Upper lobe of right lung (tissue), 1 donor: Measurements from ENCODE around the gene TGFBR1. TPM values are rescaled to one million over a fixed set of nuclear protein-coding genes. Genes with fewer than 3 reads are reported as not detected.

Experiments used
- ATAC-seq: fragments of 200-7000 bp; cut with Tn5 transposase; one replicate; pipeline ENCODE4 v1.9.1; 2020; ENCODE audit warnings: mild to moderate bottlenecking, moderate library complexity
- DNase-seq: peaks from one replicate; pipeline ENCODE4 v3.0.0-alpha.2; 2020
- H3K27ac ChIP-seq: fragments of 200-600 bp; one replicate; pipeline ENCODE4 v1.8.0; 2022
- H3K27me3 ChIP-seq: fragments of 200-600 bp; one replicate; pipeline ENCODE4 v1.8.0; 2022; ENCODE audit warnings: mild to moderate bottlenecking
- H3K36me3 ChIP-seq: fragments of 200-600 bp; one replicate; pipeline ENCODE4 v1.8.0; 2022
- H3K4me1 ChIP-seq: fragments of 200-600 bp; one replicate; pipeline ENCODE4 v1.8.0; 2022
- H3K4me3 ChIP-seq: fragments of 200-600 bp; one replicate; pipeline ENCODE4 v1.8.0; 2022; ENCODE audit warnings: mild to moderate bottlenecking
- H3K9me3 ChIP-seq: fragments of 200-600 bp; one replicate; pipeline ENCODE4 v1.8.0; 2022
- CTCF ChIP-seq: fragments of 200-600 bp; IDR thresholded peaks from one replicate; pipeline ENCODE4 v1.8.0; 2022; ENCODE audit warnings: antibody characterized with exemption
- intact Hi-C: fragments of 100-400 bp; cut with DNase I; formaldehyde crosslinking; loops from one replicate; pipeline ENCODE4 v1.11.0; 2022
- total RNA-seq: library from RNA; stranded (reverse); fragmentation: NEBNext Ultra II Directional; extraction: Animal tissue kit (Norgen Biotek cat#: 25700); gene quantifications from one replicate; pipeline ENCODE4 v1.2.1, GENCODE V29; 2021
- donor health status: DM: no; HTN: yes; CAD: no; lungs with severe emphysema.

TGFBR1 gene
- total RNA-seq, 1 donor from 2014 or later: 72.0 TPM

- TF ChIP-seq CTCF: no peak
- no peak for ATAC-seq
- H3K27me3 ChIP-seq: no peaks in the 10 kb centered on the region
- intact Hi-C loops: no loop called here
- no peak for DNase-seq
- H3K36me3 ChIP-seq: no peaks in the 10 kb centered on the region
- no peak overlapping the region for H3K27ac ChIP-seq
- H3K4me3 ChIP-seq: no peak overlapping the region
- H3K4me1 ChIP-seq: peaks cover 63% of the 10 kb centered on the region
- no peaks in the 10 kb centered on the region for H3K9me3 ChIP-seq
Measured at GRCh38 chr9:99112750-99113413, 8.0 kb downstream of the TGFBR1 start.

GRCh38 chr9:99113414-99114048 is 8.6 kb downstream of the TGFBR1 start:
- DNase-seq (no peak), ATAC-seq (no peak)
- Histone ChIP-seq H3K4me1 (peaks cover 58% of the 10 kb centered on the region), H3K27me3 (no peaks in the 10 kb centered on the region), H3K9me3 (no peaks in the 10 kb centered on the region), H3K27ac (no peak overlapping the region), H3K36me3 (no peaks in the 10 kb centered on the region), H3K4me3 (no peak overlapping the region)
- no peak for TF ChIP-seq CTCF
- intact Hi-C loops: no loop called here

GRCh38 chr9:99114049-99114440 is 9.1 kb downstream of the TGFBR1 start:
- no peak for TF ChIP-seq CTCF
- Histone ChIP-seq H3K4me3 (no peak overlapping the region), H3K9me3 (no peaks in the 10 kb centered on the region), H3K36me3 (no peaks in the 10 kb centered on the region), H3K27ac (no peak overlapping the region), H3K4me1 (peaks cover 60% of the 10 kb centered on the region), H3K27me3 (no peaks in the 10 kb centered on the region)
- DNase-seq (no peak), ATAC-seq (no peak)
- intact Hi-C loops: no loop called here

- Histone ChIP-seq H3K36me3 (no peaks in the 10 kb centered on the region), H3K27me3 (no peaks in the 10 kb centered on the region), H3K9me3 (no peaks in the 10 kb centered on the region), H3K4me3 (no peak overlapping the region), H3K27ac (no peak overlapping the region), H3K4me1 (peaks cover 62% of the 10 kb centered on the region)
- no peak for TF ChIP-seq CTCF
- no peak for DNase-seq
- intact Hi-C loops: no loop called here
- ATAC-seq: no peak
Measured at GRCh38 chr9:99114846-99115500, 10.1 kb downstream of the TGFBR1 start.

- DNase-seq: no peak
- ATAC-seq: no peak
- H3K36me3 ChIP-seq: no peaks in the 10 kb centered on the region
- H3K27me3 ChIP-seq: no peaks in the 10 kb centered on the region
- intact Hi-C loops: no loop called here
- H3K4me1 ChIP-seq: peaks cover 63% of the 10 kb centered on the region
- no peak for TF ChIP-seq CTCF
- no peak overlapping the region for H3K27ac ChIP-seq
- H3K4me3 ChIP-seq: no peak overlapping the region
- H3K9me3 ChIP-seq: no peaks in the 10 kb centered on the region
Measured at GRCh38 chr9:99116003-99116411, 11.1 kb downstream of the TGFBR1 start.
